ENCODE data around the gene KIR3DL1.
"Not testable (repeated sequence)": the region's sequence is repeated elsewhere in the genome, so short reads cannot be mapped to it uniquely, and the experiment has no call there.

KIR3DL1 gene

GRCh38 chr19:54817670-54818536 lies 1.6 kb downstream of the KIR3DL1 start:
- DNase-seq, result no peak

GRCh38 chr19:54824416-54824815 lies 8.1 kb downstream of the KIR3DL1 start:
- not testable (repeated sequence) for DNase-seq

- DNase-seq, result not testable (repeated sequence)
Measured at GRCh38 chr19:54825326-54825725, 9.1 kb downstream of the KIR3DL1 start.

- not testable (repeated sequence) for DNase-seq
Measured at GRCh38 chr19:54828064-54828463, 11.8 kb downstream of the KIR3DL1 start.

GRCh38 chr19:54832496-54832895 lies 16.2 kb downstream of the KIR3DL1 start, which contains the start of gene KIR2DS4:
TSS of gene KIR2DS4 (plus strand) at chr19:54832676.
- not testable (repeated sequence) for DNase-seq

- DNase-seq, result not testable (repeated sequence)
Measured at GRCh38 chr19:54835126-54835525, 18.9 kb downstream of the KIR3DL1 start.

GRCh38 chr19:54837522-54837921 lies 21.3 kb downstream of the KIR3DL1 start:
- not testable (repeated sequence) for DNase-seq

- not testable (repeated sequence) for DNase-seq
Measured at GRCh38 chr19:54843171-54843570, 26.9 kb downstream of the KIR3DL1 start.

GRCh38 chr19:54850061-54850640 lies 33.9 kb downstream of the KIR3DL1 start, which contains the start of gene KIR3DL2:
TSS of gene KIR3DL2 (plus strand) at chr19:54850443. CDS start at chr19:54850476, 33 bp downstream.
- DNase-seq, result not testable (repeated sequence)

- DNase-seq, result no peak
Measured at GRCh38 chr19:54850930-54851329, 34.7 kb downstream of the KIR3DL1 start.

- no peak for DNase-seq
Measured at GRCh38 chr19:54851353-54851752, 35.1 kb downstream of the KIR3DL1 start.

- not testable (repeated sequence) for DNase-seq
Measured at GRCh38 chr19:54855241-54855640, 39.0 kb downstream of the KIR3DL1 start.

- not testable (repeated sequence) for DNase-seq
Measured at GRCh38 chr19:54858476-54858875, 42.2 kb downstream of the KIR3DL1 start.

GRCh38 chr19:54859421-54859820 lies 43.2 kb downstream of the KIR3DL1 start:
- DNase-seq, result not testable (repeated sequence)

GRCh38 chr19:54863459-54863858 lies 47.2 kb downstream of the KIR3DL1 start:
- DNase-seq, result not testable (repeated sequence)

- no peak for DNase-seq
Measured at GRCh38 chr19:54871696-54872095, 55.4 kb downstream of the KIR3DL1 start.

GRCh38 chr19:54873990-54874389 lies 57.7 kb downstream of the KIR3DL1 start, which contains the start of gene FCAR:
TSS of gene FCAR (plus strand) at chr19:54874235. CDS start at chr19:54874290, 55 bp downstream.
- no peak for DNase-seq

GRCh38 chr19:54875506-54875905 lies 59.2 kb downstream of the KIR3DL1 start:
- DNase-seq, result no peak

- DNase-seq, result no peak
Measured at GRCh38 chr19:54877471-54877870, 61.2 kb downstream of the KIR3DL1 start.
